Vagina (tissue), 2 donors: ENCODE data around the gene TMEM121B. TPM values are rescaled to one million over a fixed set of nuclear protein-coding genes. Genes with fewer than 3 reads are reported as not detected.

Experiments
- DNase-seq, 2 donors: peaks; one replicate each; pipeline ENCODE4 v3.0.0-alpha.2; 2017; ENCODE audit errors: extremely low spot score in 2 of 2
- H3K27ac ChIP-seq: fragments of 200-600 bp; sonication (generic); one replicate; pipeline ENCODE4 v1.5.1; 2019
- H3K27me3 ChIP-seq: fragments of 200-600 bp; sonication (generic); one replicate; pipeline ENCODE4 v1.5.1; 2019
- H3K36me3 ChIP-seq, 2 donors: fragments of 200-600 bp; sonication (generic); one replicate each; pipeline ENCODE4 v1.5.1; 2017 to 2019
- H3K4me1 ChIP-seq: fragments of 200-600 bp; sonication (generic); one replicate; pipeline ENCODE4 v1.5.1; 2019
- H3K4me3 ChIP-seq, 2 donors: fragments of 200-600 bp; sonication (generic); 1 replicate in 1 of 2; 2 replicates in 1 of 2; pipeline ENCODE4 v1.5.1; 2016 to 2019
- H3K9me3 ChIP-seq: fragments of 200-600 bp; sonication (generic); one replicate; pipeline ENCODE4 v1.5.1; 2019
- POLR2A ChIP-seq, 2 donors: fragments of 450-650 bp; IDR thresholded peaks; one replicate each; pipeline ENCODE4 v1.6.1; 2017; ENCODE audit warnings: antibody characterized with exemption in 2 of 2, mild to moderate bottlenecking in 2 of 2, moderate library complexity in 2 of 2
- POLR2AphosphoS5 ChIP-seq, 2 donors: sonication (generic); formaldehyde crosslinking; IDR thresholded peaks; one replicate each; pipeline ENCODE4 v1.9.0; 2017; ENCODE audit warnings: antibody characterized with exemption in 2 of 2, mild to moderate bottlenecking in 2 of 2, low read depth in 1 of 2; ENCODE audit not compliant: insufficient read depth in 1 of 2
- intact Hi-C: fragments of 100-400 bp; cut with DNase I; formaldehyde crosslinking; loops from one replicate; pipeline ENCODE4 v1.15.1; 2023
- total RNA-seq: library from RNA; depleted of rRNA; stranded (reverse); fragments of >200 nt; gene quantifications from one replicate; pipeline ENCODE4 v1.2.3, GENCODE V29; 2016
- TF ChIP-seq, protein P1 (sequence below), 3 experiments: fragments of 450-650 bp in 2 of 3; fragments of 200-600 bp in 1 of 3; sonication (generic) in 1 of 3; IDR thresholded peaks; one replicate each; pipeline ENCODE4 v1.5.1; 2017 to 2019; ENCODE audit warnings: antibody characterized with exemption in 3 of 3, mild to moderate bottlenecking in 2 of 3, moderate library complexity in 2 of 3

The TMEM121B gene
- total RNA-seq, 1 donor from 2014 or later, result not detected

DNA sequence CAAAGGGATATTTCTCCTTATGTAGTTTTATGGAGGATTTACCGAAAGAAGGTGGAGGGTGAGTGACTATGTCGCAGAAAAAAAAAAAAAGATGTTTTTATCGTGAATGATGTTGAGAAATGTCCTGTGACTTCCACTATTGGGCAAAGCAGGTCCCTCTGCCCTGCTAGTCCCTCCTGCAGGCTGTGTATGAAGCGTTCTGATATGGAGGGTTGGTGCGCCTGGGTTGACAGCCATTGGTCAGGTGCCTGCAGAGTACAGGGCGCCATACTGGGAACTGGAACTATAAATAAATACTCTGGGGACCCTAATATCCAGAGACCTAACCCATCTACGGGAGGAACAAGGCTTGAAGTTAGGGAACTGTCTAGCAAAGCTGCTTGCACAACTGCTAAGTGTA is 34.9 kb downstream of the TMEM121B start:
- Histone ChIP-seq H3K27ac (no peak overlapping the region), H3K36me3 (no peaks in the 10 kb centered on the region), H3K27me3 (no peaks in the 10 kb centered on the region), H3K4me3 (peak overlapping the region; percentile 85 to 91), H3K4me1 (peaks cover 27% of the 10 kb centered on the region), H3K9me3 (no peaks in the 10 kb centered on the region)
- DNase-seq, result no peak
- TF ChIP-seq POLR2AphosphoS5 (IDR thresholded peaks at IDR 0.05; ENCODE audit: insufficient read depth in 1 of 2, low read depth in 1 of 2), result no peak
- no peak for TF ChIP-seq POLR2A (IDR thresholded peaks at IDR 0.05)
- TF ChIP-seq, protein P1, sequence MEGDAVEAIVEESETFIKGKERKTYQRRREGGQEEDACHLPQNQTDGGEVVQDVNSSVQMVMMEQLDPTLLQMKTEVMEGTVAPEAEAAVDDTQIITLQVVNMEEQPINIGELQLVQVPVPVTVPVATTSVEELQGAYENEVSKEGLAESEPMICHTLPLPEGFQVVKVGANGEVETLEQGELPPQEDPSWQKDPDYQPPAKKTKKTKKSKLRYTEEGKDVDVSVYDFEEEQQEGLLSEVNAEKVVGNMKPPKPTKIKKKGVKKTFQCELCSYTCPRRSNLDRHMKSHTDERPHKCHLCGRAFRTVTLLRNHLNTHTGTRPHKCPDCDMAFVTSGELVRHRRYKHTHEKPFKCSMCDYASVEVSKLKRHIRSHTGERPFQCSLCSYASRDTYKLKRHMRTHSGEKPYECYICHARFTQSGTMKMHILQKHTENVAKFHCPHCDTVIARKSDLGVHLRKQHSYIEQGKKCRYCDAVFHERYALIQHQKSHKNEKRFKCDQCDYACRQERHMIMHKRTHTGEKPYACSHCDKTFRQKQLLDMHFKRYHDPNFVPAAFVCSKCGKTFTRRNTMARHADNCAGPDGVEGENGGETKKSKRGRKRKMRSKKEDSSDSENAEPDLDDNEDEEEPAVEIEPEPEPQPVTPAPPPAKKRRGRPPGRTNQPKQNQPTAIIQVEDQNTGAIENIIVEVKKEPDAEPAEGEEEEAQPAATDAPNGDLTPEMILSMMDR (IDR thresholded peaks at IDR 0.05), result no peak
- intact Hi-C loops, result loop anchor here (5.0 kb wide), 1 partner anchor 81 kb away; no protein-coding TSS in a partner anchor

DNA sequence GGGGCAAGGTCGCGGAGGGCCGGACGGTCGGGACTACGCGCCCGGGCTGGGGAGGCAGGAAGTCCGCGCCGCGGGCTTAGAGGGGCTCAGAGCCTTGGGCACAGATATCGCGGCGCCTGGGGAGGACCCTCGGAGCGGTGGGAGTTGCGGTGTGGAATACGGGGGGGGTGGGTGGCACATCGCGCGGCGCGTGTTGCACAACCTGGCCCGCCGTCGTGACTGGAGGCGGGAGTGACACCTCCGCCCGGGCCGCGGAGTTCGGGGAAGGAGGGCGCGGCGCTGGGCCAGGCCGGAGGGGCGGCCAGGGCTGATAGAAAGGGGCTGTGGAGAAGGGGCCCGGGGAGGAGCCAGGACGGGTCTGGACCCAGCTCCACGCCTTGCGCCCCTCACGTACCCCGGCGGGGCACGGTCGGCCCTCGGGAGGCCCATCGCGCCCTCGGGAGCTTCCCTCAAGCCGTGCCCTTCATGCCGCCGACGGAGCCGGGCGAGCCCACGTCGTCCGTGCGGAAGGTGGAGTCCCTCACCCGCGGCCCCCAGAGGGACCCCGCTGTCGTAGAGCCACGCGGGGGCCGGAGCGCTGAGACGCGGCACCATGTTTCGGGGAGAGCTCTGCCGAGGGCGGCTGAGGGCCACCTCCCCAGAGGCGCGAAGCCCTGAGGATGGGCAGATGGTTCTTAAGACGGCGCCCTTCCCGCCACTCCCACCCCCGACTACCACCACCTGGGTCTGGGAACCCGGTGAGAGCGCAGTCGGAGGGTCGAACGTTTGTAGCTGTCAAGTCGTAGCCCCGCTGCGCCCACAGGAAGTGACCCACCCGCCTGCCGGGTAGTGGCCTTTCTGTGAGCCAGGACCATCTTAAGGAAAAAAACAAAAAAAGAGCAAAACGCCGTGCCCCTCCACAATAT is 35.6 kb downstream of the TMEM121B start:
- DNase-seq, result no peak
- intact Hi-C loops, result loop anchor here (5.0 kb wide), 1 partner anchor 82 kb away; no protein-coding TSS in a partner anchor
- no peaks in the 10 kb centered on the region for H3K36me3 ChIP-seq

DNA sequence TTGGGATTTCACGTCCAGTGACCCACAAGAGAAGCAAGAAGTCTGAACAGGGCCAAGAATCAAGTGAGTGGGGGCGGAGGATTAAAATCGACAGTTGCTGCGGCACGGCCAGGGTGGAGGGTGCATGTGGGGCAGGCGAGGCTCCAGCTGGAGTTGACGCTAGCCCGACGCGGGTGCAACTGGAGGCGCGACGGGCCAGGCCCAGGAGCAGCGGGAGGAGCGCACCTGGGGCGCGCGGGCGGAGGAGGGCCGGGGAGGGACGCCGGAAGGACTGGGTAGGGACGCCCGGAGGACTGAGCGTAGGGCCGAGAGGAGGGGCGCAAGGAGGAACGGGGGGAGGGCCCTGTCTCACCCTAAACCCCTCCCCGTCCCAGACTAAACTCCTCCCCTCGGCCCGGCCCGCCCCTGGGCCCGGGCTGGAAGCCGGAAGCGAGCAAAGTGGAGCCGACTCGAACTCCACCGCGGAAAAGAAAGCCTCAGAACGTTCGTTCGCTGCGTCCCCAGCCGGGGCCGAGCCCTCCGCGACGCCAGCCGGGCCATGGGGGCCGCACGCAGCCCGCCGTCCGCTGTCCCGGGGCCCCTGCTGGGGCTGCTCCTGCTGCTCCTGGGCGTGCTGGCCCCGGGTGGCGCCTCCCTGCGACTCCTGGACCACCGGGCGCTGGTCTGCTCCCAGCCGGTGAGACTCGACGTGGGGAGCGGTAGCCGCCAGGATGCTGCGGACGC is 36.4 kb downstream of the TMEM121B start, which contains the start of gene IL17RA:
IL17RA (plus strand) TSS at position 447 of the 723 bp plus-strand sequence; CDS start at position 539, 92 bp downstream.
- no peaks in the 10 kb centered on the region for H3K27me3 ChIP-seq
- H3K4me3 ChIP-seq, result peak within 1 kb of the TSS; percentile 85 to 91
- no peaks in the 10 kb centered on the region for H3K36me3 ChIP-seq
- intact Hi-C loops, result loop anchor here (5.0 kb wide), 1 partner anchor 83 kb away; no protein-coding TSS in a partner anchor
- DNase-seq, result peak in 1 of 2 donors; percentile 91
- peaks cover 27% of the 10 kb centered on the region for H3K4me1 ChIP-seq
- peak in 1 of 2 donors; percentile 77 for TF ChIP-seq POLR2A (IDR thresholded peaks at IDR 0.05)
- TF ChIP-seq, protein P1 (IDR thresholded peaks at IDR 0.05), result peak in 1 of 3 experiments; percentile 8
- peak; percentile 68 to 73 for TF ChIP-seq POLR2AphosphoS5 (IDR thresholded peaks at IDR 0.05; ENCODE audit: insufficient read depth in 1 of 2, low read depth in 1 of 2)
- no peaks in the 10 kb centered on the region for H3K9me3 ChIP-seq
- H3K27ac ChIP-seq, result peak within 1 kb of the TSS; percentile 65

More for the DNA sequence above, 35.6 kb downstream of the TMEM121B start:
- peak overlapping the region; percentile 65 for H3K27ac ChIP-seq
- peak overlapping the region; percentile 85 to 91 for H3K4me3 ChIP-seq
- no peaks in the 10 kb centered on the region for H3K9me3 ChIP-seq
- H3K4me1 ChIP-seq, result peaks cover 27% of the 10 kb centered on the region
- no peak for TF ChIP-seq POLR2A (IDR thresholded peaks at IDR 0.05)
- peak in 1 of 2 donors; percentile 35 for TF ChIP-seq POLR2AphosphoS5 (IDR thresholded peaks at IDR 0.05; ENCODE audit: insufficient read depth in 1 of 2, low read depth in 1 of 2)
- no peaks in the 10 kb centered on the region for H3K27me3 ChIP-seq

DNA sequence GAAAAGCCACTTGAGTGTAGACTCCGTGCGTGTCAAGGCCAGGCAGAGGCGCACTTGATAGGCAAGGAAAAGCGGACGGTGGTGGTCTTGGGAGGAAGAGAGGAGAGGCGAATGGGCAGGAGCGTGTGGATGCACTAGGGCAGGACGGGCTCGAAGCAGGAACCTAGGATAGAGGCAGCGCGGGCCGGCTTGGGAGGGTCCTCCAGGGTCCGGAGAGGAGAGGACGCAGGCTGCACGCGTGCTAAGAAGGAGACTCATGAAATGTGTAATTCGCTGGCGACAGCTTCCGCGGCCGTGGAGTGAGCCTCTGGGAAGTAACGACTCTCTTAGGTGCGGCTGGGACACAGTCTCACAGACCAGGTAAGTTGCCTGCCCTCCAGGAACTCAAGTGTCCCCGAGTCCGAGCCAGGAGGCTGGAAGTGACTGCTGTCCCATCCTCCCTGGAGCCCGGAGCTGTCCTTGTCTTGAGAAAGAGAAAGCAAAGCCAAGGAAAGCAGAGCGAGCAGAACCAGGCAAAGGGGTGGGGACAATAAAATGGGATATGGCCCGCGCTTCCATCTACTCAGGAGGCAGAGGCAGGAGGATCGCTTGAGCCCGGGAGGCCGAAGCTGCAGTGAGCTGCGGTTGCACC is 37.2 kb downstream of the TMEM121B start:
- peak overlapping the region; percentile 65 for H3K27ac ChIP-seq
- H3K9me3 ChIP-seq, result no peaks in the 10 kb centered on the region
- intact Hi-C loops, result no loop called here
- H3K27me3 ChIP-seq, result no peaks in the 10 kb centered on the region
- peak overlapping the region; percentile 85 to 91 for H3K4me3 ChIP-seq
- no peaks in the 10 kb centered on the region for H3K36me3 ChIP-seq
- TF ChIP-seq, protein P1 (IDR thresholded peaks at IDR 0.05), result no peak
- TF ChIP-seq POLR2AphosphoS5 (IDR thresholded peaks at IDR 0.05; ENCODE audit: insufficient read depth in 1 of 2, low read depth in 1 of 2) (no peak), POLR2A (IDR thresholded peaks at IDR 0.05) (no peak)
- H3K4me1 ChIP-seq, result peaks cover 27% of the 10 kb centered on the region
- DNase-seq, result no peak

DNA sequence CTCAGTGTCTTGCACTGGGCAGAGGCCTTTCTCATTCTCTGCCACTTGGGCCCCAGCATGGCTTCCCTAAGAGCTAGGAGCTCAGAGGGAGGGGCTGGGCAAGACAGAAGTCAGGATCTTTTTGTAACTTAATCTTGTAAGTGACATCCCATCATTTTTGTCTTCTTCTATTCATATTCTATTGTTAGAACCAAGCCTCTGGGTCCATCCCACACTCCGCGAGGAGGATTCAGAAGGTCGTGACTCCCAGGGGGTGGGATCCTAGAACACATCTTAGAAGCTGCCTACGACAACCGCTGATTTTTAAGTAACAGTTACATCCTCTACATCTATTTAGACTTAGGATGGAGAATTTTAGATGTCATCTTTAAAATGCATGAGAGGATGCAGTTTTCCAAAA is 37.9 kb downstream of the TMEM121B start:
- TF ChIP-seq, protein P1 (IDR thresholded peaks at IDR 0.05), result no peak
- TF ChIP-seq POLR2A (IDR thresholded peaks at IDR 0.05), result no peak
- TF ChIP-seq POLR2AphosphoS5 (IDR thresholded peaks at IDR 0.05; ENCODE audit: insufficient read depth in 1 of 2, low read depth in 1 of 2), result no peak
- H3K4me3 ChIP-seq, result no peak overlapping the region
- DNase-seq, result no peak
- peaks cover 27% of the 10 kb centered on the region for H3K4me1 ChIP-seq
- H3K27ac ChIP-seq, result no peak overlapping the region
- H3K9me3 ChIP-seq, result no peaks in the 10 kb centered on the region
- intact Hi-C loops, result no loop called here
- no peaks in the 10 kb centered on the region for H3K27me3 ChIP-seq
- H3K36me3 ChIP-seq, result no peaks in the 10 kb centered on the region
